Activated CD8-positive, alpha-beta memory T cell treated with anti-CD3 and anti-CD28 coated beads for 1 hour (primary cell): ENCODE data around the gene SH3GL1.

Experiments used
- DNase-seq, 2 donors: peaks; one replicate each; pipeline ENCODE4 v3.0.0-alpha.2; 2020; ENCODE audit warnings: low read depth in 1 of 2; ENCODE audit errors: extremely low read depth in 1 of 2

SH3GL1 gene

DNA sequence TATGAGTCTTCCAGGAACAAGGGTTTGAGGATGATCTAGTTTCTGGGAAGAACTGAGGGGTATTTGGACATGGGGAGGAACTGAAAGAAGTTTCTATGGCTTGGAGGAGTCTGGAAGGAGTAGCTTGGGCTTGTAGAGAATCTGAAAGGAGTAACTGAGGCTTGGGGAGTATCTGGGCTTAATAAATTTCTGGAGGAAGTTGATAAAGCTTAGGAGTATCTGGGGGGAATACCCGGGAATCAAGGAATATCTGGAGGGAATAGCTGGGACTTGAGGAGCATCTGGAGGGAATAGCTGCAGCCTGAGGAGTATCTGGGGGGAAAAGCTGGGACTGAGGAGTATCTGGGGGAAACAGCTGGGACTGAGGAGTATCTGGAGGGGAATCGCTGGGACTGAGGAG, 79.9 kb downstream of the SH3GL1 start:
- no peak for DNase-seq

DNA sequence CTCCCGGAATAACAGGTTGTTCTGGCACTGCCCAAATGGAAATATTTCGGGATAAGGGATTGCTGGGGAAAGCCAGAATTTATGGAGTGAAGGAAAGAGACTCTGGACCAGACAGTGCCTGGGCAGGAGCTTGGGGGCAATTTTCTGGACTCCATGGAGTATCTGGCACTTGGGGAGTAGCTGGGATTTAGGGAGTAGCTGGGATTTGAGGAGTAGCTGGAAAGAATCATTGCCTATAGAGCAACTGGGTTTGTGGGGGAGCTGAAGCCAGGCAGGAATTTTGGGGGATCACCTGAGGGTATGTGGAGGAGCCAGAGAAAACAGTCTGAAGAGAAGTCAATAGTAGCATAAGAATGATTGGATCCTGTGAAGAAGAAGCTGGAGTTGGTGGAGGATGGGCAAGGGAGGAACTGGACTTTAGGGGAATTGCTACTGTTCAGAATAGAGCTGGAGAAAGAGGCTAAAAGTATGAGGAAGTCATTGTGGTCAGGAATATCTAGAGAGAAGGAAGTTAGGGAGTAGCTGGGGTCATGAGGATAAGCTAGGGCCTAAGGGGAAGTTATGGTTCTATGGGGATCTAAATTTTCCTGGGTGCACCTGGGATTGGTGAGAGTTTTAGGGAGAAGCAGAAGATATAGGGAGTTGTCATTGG, 81.2 kb downstream of the SH3GL1 start:
- no peak for DNase-seq

DNA sequence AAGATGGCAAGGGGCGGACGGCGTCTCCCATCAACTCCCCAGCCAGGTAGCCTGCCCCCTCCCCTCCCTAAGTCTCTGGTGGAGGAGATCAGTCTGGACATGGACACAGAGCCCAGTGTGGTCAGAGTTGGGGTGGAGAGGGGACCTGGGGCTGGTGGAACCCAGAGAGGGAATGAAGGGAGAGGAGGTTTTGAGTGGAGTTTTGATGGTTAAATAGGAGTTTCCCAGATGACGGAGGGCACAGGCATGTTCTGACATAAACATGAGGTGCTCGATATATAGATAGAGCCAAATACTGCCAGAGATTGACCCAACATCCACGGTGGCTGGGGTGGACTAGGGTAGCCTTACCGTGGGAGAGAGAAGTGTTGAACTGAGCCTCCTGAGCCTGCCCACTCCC, 81.9 kb downstream of the SH3GL1 start:
- no peak for DNase-seq

GRCh38 chr19:4316956-4317355, 83.4 kb downstream of the SH3GL1 start:
- DNase-seq = no peak

GRCh38 chr19:4313847-4314490, 86.4 kb downstream of the SH3GL1 start:
- no peak for DNase-seq
